ENCODE results near the gene LIFR. TPM values are rescaled to one million over a fixed set of nuclear protein-coding genes. Genes with fewer than 3 reads are reported as not detected.

Gene LIFR
- total RNA-seq, 1 experiment from 2014 or later, result 91.3 TPM

GRCh38 chr5:38438757-38439156 lies 117.7 kb downstream of the LIFR start:
- POLR2A ChIA-PET, result no interaction called here
- BruUV-seq (replicated peaks), result no TSS peak
- no peaks in the 10 kb centered on the region; the same call in 1 of the 2 replicates for H3K27me3 ChIP-seq (ENCODE audit: control insufficient read depth, insufficient read depth, low read length)

GRCh38 chr5:38434966-38435705 lies 121.3 kb downstream of the LIFR start:
- no peaks in the 10 kb centered on the region for H3K9me3 ChIP-seq (ENCODE audit: control insufficient read depth, insufficient read depth, low read depth, low read length)
- no peaks in the 10 kb centered on the region; the same call in 1 of the 2 replicates for H3K27me3 ChIP-seq (ENCODE audit: control insufficient read depth, insufficient read depth, low read length)
- in situ Hi-C loops (cut with HindIII; ENCODE audit: low pct_unique_long_range_greater_than_20kb, low sequenced_read_pairs), result no loop called here
- no peaks in the 10 kb centered on the region for H3K4me1 ChIP-seq (ENCODE audit: control insufficient read depth, insufficient read depth, low read length)
- ChIA-PET CTCF (no interaction called here), POLR2A (no interaction called here)
- BruUV-seq (replicated peaks), result no TSS peak
- no peak overlapping the region for H3K27ac ChIP-seq (ENCODE audit: low read length)
- ATAC-seq (no peak), DNase-seq (ENCODE audit: low read depth, low spot score) (no peak)
- intact Hi-C loops (cut with micrococcal nuclease; ENCODE audit: unreplicated experiment), result no loop called here
- H3K36me3 ChIP-seq (ENCODE audit: control insufficient read depth, insufficient read depth, low read length), result no peaks in the 10 kb centered on the region
- H3K4me3 ChIP-seq (ENCODE audit: low read depth in 2 of 2, low read length in 2 of 2), result no peak overlapping the region
- TF ChIP-seq CTCF (IDR thresholded peaks at IDR 0.05), result no peak
- no peak for TF ChIP-seq POLR2AphosphoS5 (IDR thresholded peaks at IDR 0.05; ENCODE audit: low read depth, low read length)
- TF ChIP-seq TCF7L2 (IDR thresholded peaks at IDR 0.05; ENCODE audit: low read depth, low read length), result no peak
- TF ChIP-seq SIN3A (IDR thresholded peaks at IDR 0.05; ENCODE audit: borderline replicate concordance, insufficient read depth, low read depth, low read length), result no peak
- no peak for TF ChIP-seq REST (IDR thresholded peaks at IDR 0.05; ENCODE audit: insufficient read depth in 1 of 2, low read depth in 2 of 2, low read length in 1 of 2)

More at GRCh38 chr5:38438757-38439156, 117.7 kb downstream of the LIFR start:
- Histone ChIP-seq H3K4me3 (ENCODE audit: low read depth in 2 of 2, low read length in 2 of 2) (no peak overlapping the region), H3K9me3 (ENCODE audit: control insufficient read depth, insufficient read depth, low read depth, low read length) (no peaks in the 10 kb centered on the region), H3K36me3 (ENCODE audit: control insufficient read depth, insufficient read depth, low read length) (no peaks in the 10 kb centered on the region), H3K4me1 (ENCODE audit: control insufficient read depth, insufficient read depth, low read length) (0 out of 2 replicates have a peak, but pooled peaks cover 2% of the 10 kb centered on the region), H3K27ac (ENCODE audit: low read length) (no peak overlapping the region)
- intact Hi-C loops (cut with micrococcal nuclease; ENCODE audit: unreplicated experiment), result no loop called here
- in situ Hi-C loops (cut with HindIII; ENCODE audit: low pct_unique_long_range_greater_than_20kb, low sequenced_read_pairs), result no loop called here
- TF ChIP-seq TCF7L2 (IDR thresholded peaks at IDR 0.05; ENCODE audit: low read depth, low read length), result no peak
- no peak for TF ChIP-seq REST (IDR thresholded peaks at IDR 0.05; ENCODE audit: insufficient read depth in 1 of 2, low read depth in 2 of 2, low read length in 1 of 2)
- TF ChIP-seq POLR2AphosphoS5 (IDR thresholded peaks at IDR 0.05; ENCODE audit: low read depth, low read length), result no peak
- TF ChIP-seq SIN3A (IDR thresholded peaks at IDR 0.05; ENCODE audit: borderline replicate concordance, insufficient read depth, low read depth, low read length), result no peak
- no peak for TF ChIP-seq CTCF (IDR thresholded peaks at IDR 0.05)
- no peak for DNase-seq (ENCODE audit: low read depth, low spot score)
- CTCF ChIA-PET, result no interaction called here
- ATAC-seq, result no peak
